Stimulated activated CD4-positive, alpha-beta T cell treated with anti-CD3 and anti-CD28 coated beads, Interleukin-1b, Interleukin-23, amount 100 ng/mL, for 1 hour (primary cell): ENCODE results near the gene CDC23.
"Not testable (repeated sequence)": the region's sequence is repeated elsewhere in the genome, so short reads cannot be mapped to it uniquely, and the experiment has no call there.

ENCODE experiments used
- DNase-seq, 2 donors: peaks; one replicate each; pipeline ENCODE4 v3.0.0-alpha.2; 2020; ENCODE audit warnings: low read depth in 2 of 2

CDC23 gene

GRCh38 chr5:138213161-138214029 is at the start of gene CDC23:
CDC23 (minus strand) TSS chr5:138213323; CDS start chr5:138213312, 11 bp downstream.
- peak; percentile 65 to 66 for DNase-seq

- no peak for DNase-seq
These were observed 45.7 kb upstream of the CDC23 start for GRCh38 chr5:138258704-138259292.

DNA sequence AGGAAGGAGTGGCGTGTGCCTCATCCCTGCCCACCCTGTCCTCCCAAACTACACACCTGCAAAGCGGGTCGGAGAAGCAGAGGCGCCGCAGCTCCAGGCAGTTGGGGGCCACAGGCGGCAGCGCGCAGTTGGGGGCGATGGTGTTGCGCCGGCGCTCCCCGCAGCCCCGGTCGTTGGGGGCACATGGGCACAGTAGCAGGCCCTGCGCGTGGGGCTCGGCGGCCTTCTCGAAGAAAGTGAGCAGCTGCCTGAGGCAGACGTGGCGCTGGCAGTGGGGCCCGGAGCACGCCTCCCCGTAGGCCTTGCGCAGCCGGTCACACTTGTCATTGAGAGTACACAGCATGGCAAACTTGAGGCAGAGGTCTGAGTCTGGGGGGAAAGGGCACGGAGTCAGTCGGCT is 44.5 kb upstream of the CDC23 start:
- no peak for DNase-seq

- DNase-seq = no peak
These were observed 39.8 kb upstream of the CDC23 start for GRCh38 chr5:138252944-138253343.

DNA sequence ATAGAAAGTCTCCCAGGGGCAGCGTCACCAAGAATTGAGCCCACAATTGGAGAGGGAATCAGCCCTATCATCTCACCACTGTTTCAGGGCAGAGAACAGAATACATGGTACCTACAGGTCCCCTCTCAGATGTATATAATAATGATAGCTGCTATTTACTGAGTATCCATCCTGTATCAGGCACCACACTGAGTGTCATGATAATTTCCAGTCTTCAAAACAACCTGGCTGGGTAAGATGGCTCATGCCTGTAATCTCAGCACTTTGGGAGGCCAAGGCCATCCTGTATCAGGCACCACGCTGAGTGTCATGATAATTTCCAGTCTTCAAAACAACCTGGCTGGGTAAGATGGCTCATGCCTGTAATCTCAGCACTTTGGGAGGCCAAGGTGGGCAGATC is 34.7 kb upstream of the CDC23 start:
- not testable (repeated sequence) for DNase-seq

DNA sequence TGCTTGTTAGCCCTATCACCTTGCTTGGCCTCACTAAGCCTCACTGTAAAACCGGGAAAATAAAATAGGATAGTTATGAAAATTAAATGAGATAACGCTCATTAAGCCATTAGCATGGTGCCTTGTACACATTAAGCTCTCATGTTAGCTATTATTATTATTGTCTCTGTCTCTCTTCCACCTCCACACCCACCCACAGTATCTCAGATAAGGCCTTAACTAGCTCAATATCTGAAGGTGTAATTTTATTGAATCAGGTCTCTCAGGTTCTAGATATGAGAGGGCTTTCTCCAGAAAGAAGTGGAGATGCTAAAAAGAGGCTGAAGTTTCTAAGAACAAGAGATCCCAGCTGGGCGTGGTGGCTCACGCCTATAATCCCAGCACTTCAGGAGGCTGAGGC is 33.7 kb upstream of the CDC23 start:
- no peak for DNase-seq

- no peak for DNase-seq
These were observed 33.2 kb upstream of the CDC23 start for GRCh38 chr5:138246334-138246733.

DNA sequence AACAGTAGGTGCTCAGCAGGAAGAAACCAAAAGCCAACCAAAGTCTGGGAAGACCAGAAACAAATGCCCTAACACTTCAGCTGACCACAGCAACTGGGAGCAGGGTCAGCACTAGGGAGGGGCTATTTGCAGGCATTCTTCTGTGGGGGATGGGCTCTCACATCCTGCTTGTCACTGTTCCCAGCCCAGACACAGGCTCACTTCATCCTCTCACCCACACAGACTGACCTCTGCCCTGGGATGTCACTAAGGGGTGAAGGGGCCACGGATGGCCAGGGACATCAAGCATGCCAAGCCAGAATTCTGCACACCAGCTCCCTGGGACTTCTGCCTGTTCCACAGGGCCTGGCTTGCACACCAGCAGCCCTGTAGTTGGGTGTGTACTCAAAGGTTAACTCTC is 32.6 kb upstream of the CDC23 start:
- DNase-seq = no peak

DNA sequence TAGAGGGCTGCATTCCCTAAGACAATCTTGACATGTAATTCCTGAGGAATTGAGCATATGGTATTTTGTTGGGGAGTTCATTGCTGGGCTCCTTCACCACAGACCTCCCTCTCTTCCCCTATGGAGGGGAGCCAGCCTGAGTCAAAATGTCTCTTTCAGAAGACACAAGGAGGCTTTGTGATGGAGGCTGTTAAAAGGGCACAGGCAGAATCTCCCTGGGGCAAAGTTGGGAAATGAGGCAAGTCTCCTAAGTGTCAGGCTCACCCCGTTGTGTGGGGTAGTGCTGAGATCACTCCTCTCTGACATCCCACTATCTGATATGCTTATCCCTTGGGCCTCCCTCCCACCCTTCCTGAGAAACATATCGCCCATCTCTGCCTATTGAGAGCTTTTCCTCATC is 30.7 kb upstream of the CDC23 start:
- DNase-seq = no peak

GRCh38 chr5:138241688-138242571 is 28.8 kb upstream of the CDC23 start:
- no peak for DNase-seq

DNA sequence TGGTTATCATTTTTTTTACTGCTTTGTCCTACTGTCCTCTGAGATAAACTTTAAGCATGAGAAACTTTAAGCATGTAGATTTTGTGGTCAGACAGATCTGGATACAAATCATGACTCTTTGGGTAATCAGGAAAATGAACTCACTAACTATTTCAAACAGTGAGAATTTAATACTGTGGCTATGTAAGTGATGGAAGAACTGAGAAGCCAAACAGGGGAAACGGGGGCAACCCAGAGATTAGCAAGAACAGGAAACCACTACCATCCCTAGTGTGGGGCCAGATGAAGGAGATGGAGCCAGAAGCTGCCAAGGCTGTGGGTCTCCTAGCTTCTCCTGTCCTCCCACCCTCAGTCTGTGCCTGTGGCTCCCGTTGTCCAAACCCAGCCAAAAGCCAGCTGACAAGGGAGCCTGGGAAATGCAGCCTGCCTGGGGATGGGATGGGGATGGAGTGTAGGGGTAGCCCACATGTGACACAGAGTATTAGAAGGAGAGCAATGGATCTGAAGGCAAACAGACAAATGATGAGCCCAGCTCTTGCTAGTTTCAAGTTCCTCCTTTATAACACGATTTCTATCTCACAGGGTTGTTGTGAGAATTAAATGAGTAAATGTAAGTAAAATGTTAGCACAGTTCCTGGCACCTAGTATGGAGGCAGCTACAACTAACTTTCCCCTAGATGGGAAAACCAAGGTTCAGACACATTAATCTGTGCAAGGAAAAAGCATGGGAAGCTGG is 27.7 kb upstream of the CDC23 start:
- DNase-seq = no peak

DNA sequence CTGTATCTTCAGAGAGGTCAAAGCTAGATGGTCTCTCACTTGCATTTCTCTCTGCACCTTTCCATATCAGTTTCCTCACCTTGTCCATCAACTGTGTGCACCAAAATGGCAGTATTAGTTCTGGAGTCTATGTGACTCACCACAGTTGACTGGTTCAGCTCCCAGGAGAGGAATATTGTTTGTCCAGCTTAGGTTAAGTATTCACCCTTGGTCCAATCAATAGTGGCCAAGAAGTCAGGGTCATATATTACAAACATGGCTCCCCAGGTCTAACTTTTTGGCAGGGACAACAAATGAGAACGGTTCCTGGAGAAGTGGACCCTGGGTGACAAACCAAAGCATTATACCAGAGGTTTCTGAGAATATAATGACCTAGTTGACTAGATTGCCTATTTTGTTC is 24.9 kb upstream of the CDC23 start:
- DNase-seq = no peak

- no peak for DNase-seq
These were observed 21.5 kb upstream of the CDC23 start for GRCh38 chr5:138234651-138235050.

GRCh38 chr5:138233280-138233679 is 20.2 kb upstream of the CDC23 start:
- DNase-seq = no peak

GRCh38 chr5:138230981-138231589 is 18.0 kb upstream of the CDC23 start:
- no peak for DNase-seq

DNA sequence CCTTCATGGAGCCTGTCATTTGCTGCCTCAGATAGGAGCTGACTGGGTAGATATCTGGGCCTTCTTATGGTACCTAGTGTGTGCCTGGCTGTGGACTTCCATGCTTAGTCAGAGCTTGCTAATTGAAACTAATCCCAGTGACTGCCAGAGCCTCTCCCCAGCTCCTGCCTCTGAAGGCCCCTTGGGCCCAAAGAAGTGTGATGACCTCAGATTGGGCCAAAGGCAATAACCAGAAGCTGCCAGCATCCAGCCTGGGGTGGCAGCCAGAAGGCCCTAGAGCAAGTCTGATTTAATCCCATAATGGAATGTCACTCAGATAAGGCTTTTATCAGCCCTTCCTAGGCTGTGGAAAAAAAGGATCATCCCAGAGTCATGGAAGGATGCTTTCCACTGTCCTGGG is 17.1 kb upstream of the CDC23 start:
- DNase-seq = no peak

- no peak for DNase-seq
These were observed 16.3 kb upstream of the CDC23 start for GRCh38 chr5:138229387-138229786.

DNA sequence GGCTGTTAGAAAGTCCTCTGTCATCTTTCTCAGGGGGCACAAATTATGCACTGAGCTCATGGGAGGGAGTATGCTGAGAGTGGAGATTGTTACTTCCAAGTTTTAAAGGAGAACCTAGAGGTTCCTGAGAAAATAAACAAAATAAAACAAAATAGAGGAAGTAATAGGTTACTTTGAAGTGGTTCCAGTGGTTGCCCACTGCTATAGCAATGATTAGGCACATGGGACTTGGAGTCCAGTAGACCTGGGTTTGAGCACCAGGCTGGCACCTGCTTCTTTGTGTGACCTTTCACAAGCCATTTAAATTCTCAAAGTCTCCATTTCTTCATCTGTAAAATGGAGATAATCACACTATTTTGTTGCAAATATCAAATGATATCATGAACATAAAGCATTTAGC is 13.8 kb upstream of the CDC23 start:
- no peak for DNase-seq

GRCh38 chr5:138224712-138225111 is 11.6 kb upstream of the CDC23 start:
- no peak for DNase-seq

GRCh38 chr5:138223532-138223931 is 10.4 kb upstream of the CDC23 start:
- DNase-seq = no peak

GRCh38 chr5:138216799-138217198 is 3.7 kb upstream of the CDC23 start:
- DNase-seq = no peak
